PC-9 (cell line): ENCODE data around the gene TRPV3.

ENCODE experiments used
- CTCF ChIP-seq: fragments of 200-600 bp; sonication (generic); conservative IDR thresholded peaks from 2 replicates; pipeline ENCODE4 v1.6.1; 2017; ENCODE audit warnings: mixed run types, antibody characterized with exemption, mild to moderate bottlenecking, moderate library complexity
- EZH2 ChIP-seq: fragments of 200-600 bp; sonication (generic); IDR thresholded peaks from 2 replicates; pipeline ENCODE4 v1.8.0; 2017; ENCODE audit warnings: antibody characterized with exemption, low read depth

DNA sequence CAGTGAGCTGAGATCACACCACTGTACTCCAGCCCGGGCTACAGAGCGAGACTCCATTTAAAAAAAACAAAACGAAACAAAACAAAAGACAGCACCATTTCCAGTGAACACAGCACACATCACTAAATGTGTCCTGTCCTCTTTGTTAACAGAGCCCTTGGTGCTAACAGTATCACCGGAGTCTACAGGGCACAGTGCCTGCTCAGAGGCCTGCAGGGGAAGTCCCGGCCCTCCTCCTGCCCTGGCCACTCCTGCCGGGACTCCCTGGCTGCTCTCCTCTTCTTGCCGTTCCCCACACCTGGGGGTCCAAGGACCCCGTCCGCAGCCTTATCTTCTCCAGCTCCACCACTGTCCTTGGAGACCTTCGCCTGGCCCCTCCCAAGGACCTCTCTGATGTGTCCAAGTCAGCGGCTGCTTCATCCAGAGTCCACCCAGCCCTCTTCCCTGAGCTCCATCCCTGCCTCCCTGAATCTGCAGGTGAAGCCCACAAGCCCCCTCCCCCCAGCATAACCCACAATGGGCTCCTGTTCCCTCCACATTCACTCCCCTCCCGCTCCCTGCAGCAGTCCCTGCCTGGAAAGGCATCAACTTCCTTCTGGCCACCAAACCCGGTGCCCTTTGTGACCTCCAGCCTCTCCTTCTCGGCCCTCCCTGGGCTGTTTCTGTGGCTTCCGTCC is 43.1 kb upstream of the TRPV3 start:
- no peak for TF ChIP-seq CTCF
- no peak for TF ChIP-seq EZH2
